ENCODE results near the gene BEX3.

The BEX3 gene

DNA sequence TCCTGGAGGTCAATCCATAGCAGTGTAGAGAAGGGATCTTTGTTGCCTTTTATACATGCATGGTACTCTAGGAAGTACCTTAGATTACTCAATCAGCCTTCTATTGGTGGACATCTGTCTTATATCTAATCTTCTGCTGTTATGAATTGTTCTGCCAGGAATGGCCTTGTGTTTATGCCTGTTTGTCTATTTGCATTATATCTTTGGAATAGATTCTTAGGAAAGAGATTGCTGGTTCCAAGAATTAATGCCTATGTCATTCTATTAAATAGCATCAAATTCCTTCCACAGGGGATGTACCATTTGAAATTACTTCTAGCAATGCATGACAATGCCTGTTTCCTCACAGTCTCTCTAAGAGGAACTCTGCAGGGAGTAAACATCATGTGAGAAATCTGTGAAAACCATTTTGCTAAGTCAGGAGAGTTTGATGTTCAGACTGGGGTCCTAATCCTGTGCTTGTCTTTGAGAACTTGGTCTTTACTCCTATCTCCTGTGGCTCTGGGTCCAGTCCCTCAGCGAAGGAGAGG lies 42.5 kb downstream of the BEX3 start:
- DNase-seq (ENCODE audit: low read depth in 2 of 2, low spot score in 1 of 2), result no peak

- no peak for DNase-seq (ENCODE audit: low read depth in 2 of 2, low spot score in 1 of 2)
Observed at GRCh38 chrX:103423955-103424638, 47.8 kb downstream of the BEX3 start.

All from stimulated activated CD8-positive, alpha-beta memory T cell treated with anti-CD3 and anti-CD28 coated beads, Interleukin-4, amount 100 ng/mL, for 1 hour (primary cell).